IMR-90 (cell line): ENCODE data around the gene MOB1B. TPM values are rescaled to one million over a fixed set of nuclear protein-coding genes. Genes with fewer than 3 reads are reported as not detected.

Source experiments
- ATAC-seq: fragments of 200-7000 bp; cut with Tn5 transposase; 2 replicates; pipeline ENCODE4 v1.9.1; 2020; ENCODE audit warnings: low read depth, mild to moderate bottlenecking, moderate library complexity
- BruUV-seq: library from RNA; stranded (reverse); fragments of 400-500 nt; replicated peaks from 2 replicates; lab custom pipeline; 2021; lab: Mats Ljungman, UMichigan
- CTCF ChIA-PET: fragments of 300-600 bp; formaldehyde crosslinking; extraction: SDS; loops from one replicate; lab custom pipeline; 2021; ENCODE audit warnings: antibody characterized with exemption; lab: Yijun Ruan, JAX
- POLR2A ChIA-PET: fragments of 300-600 bp; sonication (Branson Sonifier 250); formaldehyde crosslinking; loops from one replicate; lab custom pipeline; 2022; ENCODE audit warnings: antibody characterized with exemption; ENCODE audit not compliant: unreplicated experiment; lab: Charles Lee
- DNase-seq: peaks from one replicate; pipeline ENCODE4 v3.0.0; 2013
- H2AFZ ChIP-seq: replicated peaks from 2 replicates; pipeline ENCODE3; 2013; ENCODE audit warnings: low read length, mild to moderate bottlenecking; ENCODE audit not compliant: poor library complexity
- H2AK5ac ChIP-seq: 2 replicates; pipeline ENCODE4 v1.6.1; 2013; ENCODE audit warnings: low read depth, low read length, inconsistent platforms
- H2AK9ac ChIP-seq: replicated peaks from 2 replicates; pipeline ENCODE3; 2013; ENCODE audit warnings: mild to moderate bottlenecking, low read depth, low read length, moderate library complexity; ENCODE audit not compliant: poor library complexity
- H2BK120ac ChIP-seq: 2 replicates; pipeline ENCODE4 v1.6.1; 2013; ENCODE audit warnings: low read depth, low read length, inconsistent platforms
- H2BK15ac ChIP-seq: 3 replicates; pipeline ENCODE4 v1.6.1; 2013; ENCODE audit warnings: low read depth, low read length, inconsistent platforms
- H2BK20ac ChIP-seq: 2 replicates; pipeline ENCODE4 v1.6.1; 2013; ENCODE audit warnings: low read depth, mild to moderate bottlenecking, inconsistent platforms, low read length, moderate library complexity
- H2BK5ac ChIP-seq: 2 replicates; pipeline ENCODE4 v1.6.1; 2013; ENCODE audit warnings: mild to moderate bottlenecking, low read depth, low read length, inconsistent platforms; ENCODE audit not compliant: poor library complexity, severe bottlenecking
- H3K14ac ChIP-seq: replicated peaks from 2 replicates; pipeline ENCODE4 v1.6.1; 2013; ENCODE audit warnings: low read depth, low read length, inconsistent platforms
- H3K18ac ChIP-seq: 2 replicates; pipeline ENCODE4 v1.6.1; 2013; ENCODE audit warnings: low read depth, low read length, control low read depth
- H3K23ac ChIP-seq: 2 replicates; pipeline ENCODE4 v1.6.1; 2013; ENCODE audit warnings: low read depth, low read length, inconsistent platforms
- H3K27ac ChIP-seq: 2 replicates; pipeline ENCODE4 v1.5.1; 2013; ENCODE audit warnings: mild to moderate bottlenecking, control low read depth, low read length; ENCODE audit not compliant: insufficient read depth
- H3K27me3 ChIP-seq: 2 replicates; pipeline ENCODE4 v1.6.1; 2013; ENCODE audit warnings: low read length; ENCODE audit not compliant: control insufficient read depth, insufficient read depth
- H3K36me3 ChIP-seq: 2 replicates; pipeline ENCODE4 v1.6.1; 2013; ENCODE audit warnings: low read length, mixed read lengths; ENCODE audit not compliant: control insufficient read depth, insufficient read depth
- H3K4ac ChIP-seq: 2 replicates; pipeline ENCODE4 v1.6.1; 2013; ENCODE audit warnings: low read depth, low read length, inconsistent platforms
- H3K4me1 ChIP-seq: 2 replicates; pipeline ENCODE4 v1.6.1; 2013; ENCODE audit warnings: low read length, mixed read lengths; ENCODE audit not compliant: control insufficient read depth, insufficient read depth
- H3K4me2 ChIP-seq: 2 replicates; pipeline ENCODE4 v1.6.1; 2013; ENCODE audit warnings: low read depth, mild to moderate bottlenecking, control low read depth, low read length, moderate library complexity
- H3K4me3 ChIP-seq: 2 replicates; pipeline ENCODE4 v1.5.1; 2013; ENCODE audit warnings: low read depth, mild to moderate bottlenecking, control low read depth, low read length, moderate library complexity; ENCODE audit not compliant: insufficient read depth
- H3K56ac ChIP-seq: 2 replicates; pipeline ENCODE4 v1.6.1; 2013; ENCODE audit warnings: low read length, inconsistent platforms; ENCODE audit not compliant: insufficient read depth; ENCODE audit errors: extremely low read depth
- H3K79me1 ChIP-seq, 2 experiments: 2 replicates each; pipeline ENCODE4 v1.6.1; 2013; ENCODE audit warnings: low read length in 2 of 2, inconsistent platforms in 1 of 2, low read depth in 1 of 2
- H3K9ac ChIP-seq: 2 replicates; pipeline ENCODE4 v1.6.1; 2013; ENCODE audit warnings: low read depth, low read length, control low read depth
- H3K9me1 ChIP-seq: 2 replicates; pipeline ENCODE4 v1.6.1; 2013; ENCODE audit warnings: low read length, inconsistent platforms; ENCODE audit not compliant: insufficient read depth
- H3K9me3 ChIP-seq: 2 replicates; pipeline ENCODE4 v1.6.1; 2013; ENCODE audit warnings: low read length; ENCODE audit not compliant: control insufficient read depth, insufficient read depth
- H4K20me1 ChIP-seq: 2 replicates; pipeline ENCODE4 v1.6.1; 2013; ENCODE audit warnings: low read length, inconsistent platforms; ENCODE audit not compliant: insufficient read depth
- H4K5ac ChIP-seq: 2 replicates; pipeline ENCODE4 v1.6.1; 2013; ENCODE audit warnings: mild to moderate bottlenecking, low read depth, low read length, control low read depth
- H4K8ac ChIP-seq, 2 experiments: 2 replicates each; pipeline ENCODE4 v1.6.1; 2013; ENCODE audit warnings: low read depth in 2 of 2, low read length in 2 of 2, control low read depth in 1 of 2, inconsistent platforms in 1 of 2
- H4K91ac ChIP-seq: 2 replicates; pipeline ENCODE4 v1.6.1; 2013; ENCODE audit warnings: low read depth, low read length, inconsistent platforms; ENCODE audit not compliant: insufficient read depth
- CEBPB ChIP-seq: IDR thresholded peaks from 2 replicates; pipeline ENCODE4 v1.6.1; 2012; ENCODE audit warnings: low read depth, low read length, improper control_type of control experiment
- CHD1 ChIP-seq: IDR thresholded peaks from 2 replicates; pipeline ENCODE4 v1.6.1; 2012; ENCODE audit warnings: low read depth, low read length, improper control_type of control experiment
- CTCF ChIP-seq: conservative IDR thresholded peaks from 2 replicates; pipeline ENCODE4 v1.5.1; 2012; ENCODE audit warnings: mild to moderate bottlenecking, low read depth, low read length, improper control_type of control experiment
- FOS ChIP-seq: fragments of 150-350 bp; IDR thresholded peaks from 2 replicates; pipeline ENCODE4 v1.6.1; 2016; ENCODE audit warnings: low read depth, low read length
- MXI1 ChIP-seq: IDR thresholded peaks from 2 replicates; pipeline ENCODE4 v1.6.1; 2012; ENCODE audit warnings: low read depth, mild to moderate bottlenecking, low read length, moderate library complexity, borderline replicate concordance
- POLR2A ChIP-seq: IDR thresholded peaks from 2 replicates; pipeline ENCODE4 v1.6.1; 2012; ENCODE audit warnings: mild to moderate bottlenecking, low read depth, low read length
- RAD21 ChIP-seq: IDR thresholded peaks from 2 replicates; pipeline ENCODE4 v1.6.1; 2012; ENCODE audit warnings: low read length, improper control_type of control experiment
- WGBS, 2 experiments: methylation state at CpG; one replicate each; pipeline versions ENCODE4 v1.1.5 to v1.1.7; 2013; ENCODE audit warnings: missing lambda C conversion rate in 2 of 2; ENCODE audit not compliant: insufficient read length in 1 of 2; ENCODE audit errors: extremely low coverage in 2 of 2; 5-methylcytosine and 5-hydroxymethylcytosine counted together
- dilution Hi-C: fragments of 300-500 bp; cut with HindIII; formaldehyde crosslinking; loops from one replicate; pipeline ENCODE4 v1.14.3; 2018; ENCODE audit warnings: low sequenced_read_pairs; ENCODE audit not compliant: unreplicated experiment
- in situ Hi-C: fragments of 300-500 bp; cut with MboI; formaldehyde crosslinking; loops from 3 replicates; pipeline ENCODE4 v1.14.3; 2019; ENCODE audit warnings: low sequenced_read_pairs, inconsistent platforms, mixed read lengths
- intact Hi-C: fragments of 100-400 bp; cut with micrococcal nuclease; formaldehyde crosslinking; loops from 2 replicates; pipeline ENCODE4 v1.10.0; 2022
- polyA plus RNA-seq, 3 experiments: library from polyadenylated mRNA; depleted of rRNA; stranded (reverse); fragments of >200 nt; gene quantifications; 2 replicates each; pipeline ENCODE4 v1.2.3, GENCODE V29; 2012; ENCODE audit warnings: low replicate concordance in 1 of 3
- total RNA-seq: library from RNA; depleted of rRNA; stranded (reverse); fragments of >200 nt; gene quantifications from 2 replicates; pipeline ENCODE4 v1.2.3, GENCODE V29; 2012
- TF ChIP-seq, protein P1 (sequence below): fragments of 150-350 bp; IDR thresholded peaks from 2 replicates; pipeline ENCODE4 v1.6.1; 2017; ENCODE audit warnings: mild to moderate bottlenecking, antibody characterized with exemption, low read length, low read depth
- TF ChIP-seq, protein P2 (sequence below): fragments of 150-350 bp; IDR thresholded peaks from 2 replicates; pipeline ENCODE4 v1.6.1; 2016; ENCODE audit warnings: low read depth, mild to moderate bottlenecking, low read length, moderate library complexity, borderline replicate concordance

MOB1B gene
- total and polyA plus RNA-seq, 2 of the 4 experiments (the other 2 are of a cell fraction): 5.7 to 6.8 TPM

- in situ Hi-C loops: no loop called here
- WGBS, 2 experiments: no CpG with 5 or more reads among the region's 1 CpG
- Histone ChIP-seq H4K8ac (no peak overlapping the region), H2BK120ac (no peak overlapping the region), H4K91ac (no peak overlapping the region), H3K4me3 (no peak overlapping the region), H3K36me3 (no peaks in the 10 kb centered on the region), H3K79me1 (peaks cover 27 to 68% of the 10 kb centered on the region in 2 experiments), H3K23ac (no peak overlapping the region), H3K14ac (no peak overlapping the region), H2AK9ac (no peak overlapping the region), H3K4ac (no peak overlapping the region), H2AK5ac (no peak overlapping the region), H2BK15ac (no peak overlapping the region), H3K9me1 (peaks cover 4% of the 10 kb centered on the region; the same call in 1 of the 2 replicates), H3K27ac (no peak overlapping the region), H3K27me3 (no peaks in the 10 kb centered on the region), H2BK20ac (no peak overlapping the region), H3K4me1 (peaks cover 7% of the 10 kb centered on the region), H3K9ac (no peak overlapping the region), H3K4me2 (no peak overlapping the region), H4K20me1 (peaks cover 6% of the 10 kb centered on the region; the same call in 1 of the 2 replicates), H2BK5ac (no peak overlapping the region), H4K5ac (no peak overlapping the region), H2AFZ (no peak overlapping the region), H3K18ac (no peak overlapping the region), H3K56ac (no peak overlapping the region), H3K9me3 (no peaks in the 10 kb centered on the region)
- DNase-seq (peak; percentile 17), ATAC-seq (no peak)
- intact Hi-C loops: no loop called here
- ChIA-PET POLR2A (no interaction called here), CTCF (no interaction called here)
- BruUV-seq: no TSS peak
- TF ChIP-seq, protein P1, sequence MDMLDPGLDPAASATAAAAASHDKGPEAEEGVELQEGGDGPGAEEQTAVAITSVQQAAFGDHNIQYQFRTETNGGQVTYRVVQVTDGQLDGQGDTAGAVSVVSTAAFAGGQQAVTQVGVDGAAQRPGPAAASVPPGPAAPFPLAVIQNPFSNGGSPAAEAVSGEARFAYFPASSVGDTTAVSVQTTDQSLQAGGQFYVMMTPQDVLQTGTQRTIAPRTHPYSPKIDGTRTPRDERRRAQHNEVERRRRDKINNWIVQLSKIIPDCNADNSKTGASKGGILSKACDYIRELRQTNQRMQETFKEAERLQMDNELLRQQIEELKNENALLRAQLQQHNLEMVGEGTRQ: no peak
- TF ChIP-seq CHD1 (no peak), MXI1 (no peak), CEBPB (no peak), POLR2A (no peak), CTCF (no peak), FOS (no peak), RAD21 (no peak)
- TF ChIP-seq, protein P2, sequence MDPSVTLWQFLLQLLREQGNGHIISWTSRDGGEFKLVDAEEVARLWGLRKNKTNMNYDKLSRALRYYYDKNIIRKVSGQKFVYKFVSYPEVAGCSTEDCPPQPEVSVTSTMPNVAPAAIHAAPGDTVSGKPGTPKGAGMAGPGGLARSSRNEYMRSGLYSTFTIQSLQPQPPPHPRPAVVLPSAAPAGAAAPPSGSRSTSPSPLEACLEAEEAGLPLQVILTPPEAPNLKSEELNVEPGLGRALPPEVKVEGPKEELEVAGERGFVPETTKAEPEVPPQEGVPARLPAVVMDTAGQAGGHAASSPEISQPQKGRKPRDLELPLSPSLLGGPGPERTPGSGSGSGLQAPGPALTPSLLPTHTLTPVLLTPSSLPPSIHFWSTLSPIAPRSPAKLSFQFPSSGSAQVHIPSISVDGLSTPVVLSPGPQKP: no peak
- dilution Hi-C loops: no loop called here
Measured at GRCh38 chr4:70954032-70954431, 51.9 kb downstream of the MOB1B start.
